ENCODE results near the gene AMN. TPM values are rescaled to one million over a fixed set of nuclear protein-coding genes. Genes with fewer than 3 reads are reported as not detected.

The AMN gene
- total RNA-seq, 1 donor from 2014 or later, result not detected

DNA sequence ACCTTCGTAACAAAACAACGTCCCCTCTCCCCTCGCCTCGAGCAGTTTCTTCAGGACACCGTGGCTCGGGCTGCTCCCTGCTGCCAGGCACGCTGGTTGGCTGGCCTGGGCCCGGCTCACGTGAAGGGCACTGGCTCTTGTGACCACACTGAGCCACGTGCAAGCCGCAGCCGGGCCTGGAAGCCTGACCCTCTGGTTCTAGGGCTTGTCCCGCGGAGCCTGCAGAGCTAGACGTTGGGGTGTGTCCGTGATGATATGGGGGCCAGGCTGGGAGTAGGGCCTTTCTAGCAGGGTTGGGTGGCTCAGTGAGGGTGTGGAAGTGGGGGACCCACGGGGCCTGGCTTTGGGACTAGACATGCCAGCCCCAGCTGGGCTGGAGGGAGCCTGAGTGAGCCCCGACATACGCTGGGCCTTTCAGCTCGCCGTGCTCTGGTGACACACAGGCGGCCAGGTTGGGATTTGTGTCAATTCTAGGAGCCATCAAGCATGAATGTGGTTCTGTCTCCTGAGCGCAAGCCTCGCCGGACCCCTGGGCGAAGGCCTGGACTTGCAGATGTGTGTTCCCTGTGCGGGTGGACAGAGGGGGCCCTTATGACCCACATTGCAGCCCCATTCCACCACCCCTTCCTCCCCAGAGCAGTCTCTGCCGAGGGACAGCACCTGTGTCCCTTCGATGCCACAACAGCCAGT lies 13.6 kb upstream of the AMN start:
- Mint-ChIP-seq H3K27ac (ENCODE audit: unreplicated experiment) (no peak overlapping the region), H3K9me3 (ENCODE audit: unreplicated experiment) (no peaks in the 10 kb centered on the region), H3K36me3 (ENCODE audit: low read depth, unreplicated experiment) (peaks cover 26% of the 10 kb centered on the region), H3K4me1 (ENCODE audit: unreplicated experiment) (no peaks in the 10 kb centered on the region), H3K27me3 (ENCODE audit: unreplicated experiment) (peaks cover 13% of the 10 kb centered on the region), H3K4me3 (ENCODE audit: unreplicated experiment) (no peak overlapping the region)
- DNase-seq (ENCODE audit: low spot score), result no peak
- no peak for TF ChIP-seq CTCF (IDR thresholded peaks at IDR 0.05; ENCODE audit: unreplicated experiment)

DNA sequence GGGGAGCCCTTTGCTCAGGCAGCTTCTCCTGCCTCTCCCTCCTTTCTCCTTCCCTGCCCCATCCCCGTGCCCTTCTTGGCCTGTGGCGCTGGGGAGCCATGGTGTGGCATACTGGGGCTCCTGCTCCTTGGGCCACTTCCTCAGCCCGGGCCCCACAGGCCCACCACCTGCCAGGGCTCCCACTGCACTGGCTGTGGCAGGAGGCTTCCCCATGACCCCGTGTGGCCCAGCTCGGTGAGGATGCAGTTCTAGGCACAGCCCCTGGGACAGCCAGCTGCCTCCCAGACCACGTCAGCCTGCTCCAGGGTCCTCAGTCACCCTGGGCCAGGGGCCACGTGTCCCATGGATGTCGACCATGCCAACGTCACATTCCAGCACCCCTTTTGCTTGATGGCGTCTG lies 13.0 kb upstream of the AMN start:
- no peaks in the 10 kb centered on the region for H3K4me1 Mint-ChIP-seq (ENCODE audit: unreplicated experiment)
- DNase-seq (ENCODE audit: low spot score), result no peak
- no peak overlapping the region for H3K27ac Mint-ChIP-seq (ENCODE audit: unreplicated experiment)
- no peaks in the 10 kb centered on the region for H3K9me3 Mint-ChIP-seq (ENCODE audit: unreplicated experiment)
- H3K4me3 Mint-ChIP-seq (ENCODE audit: unreplicated experiment), result no peak overlapping the region
- TF ChIP-seq CTCF (IDR thresholded peaks at IDR 0.05; ENCODE audit: unreplicated experiment), result no peak
- H3K27me3 Mint-ChIP-seq (ENCODE audit: unreplicated experiment), result peaks cover 13% of the 10 kb centered on the region
- peaks cover 26% of the 10 kb centered on the region for H3K36me3 Mint-ChIP-seq (ENCODE audit: low read depth, unreplicated experiment)

DNA sequence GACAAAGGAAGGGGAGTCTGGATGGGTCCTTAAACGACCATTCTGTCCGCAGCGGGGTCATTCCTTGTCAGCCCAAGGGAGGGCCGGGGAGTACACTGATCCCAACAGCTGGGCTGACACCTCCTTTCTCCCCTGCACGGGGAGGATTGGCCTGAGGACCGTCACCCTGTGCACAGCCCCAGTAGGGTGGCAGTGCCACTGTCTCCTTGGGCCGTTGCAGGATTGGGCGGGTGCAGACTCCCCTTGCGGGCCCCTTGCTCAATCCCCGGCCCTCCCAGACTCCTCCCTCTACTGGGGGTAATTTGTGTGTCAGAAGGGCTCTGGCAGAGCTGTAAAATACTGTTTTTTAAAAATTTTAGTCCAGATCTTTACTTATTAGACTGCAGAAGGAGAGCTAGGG lies 12.6 kb upstream of the AMN start:
- Mint-ChIP-seq H3K27ac (ENCODE audit: unreplicated experiment) (no peak overlapping the region), H3K9me3 (ENCODE audit: unreplicated experiment) (no peaks in the 10 kb centered on the region)

DNA sequence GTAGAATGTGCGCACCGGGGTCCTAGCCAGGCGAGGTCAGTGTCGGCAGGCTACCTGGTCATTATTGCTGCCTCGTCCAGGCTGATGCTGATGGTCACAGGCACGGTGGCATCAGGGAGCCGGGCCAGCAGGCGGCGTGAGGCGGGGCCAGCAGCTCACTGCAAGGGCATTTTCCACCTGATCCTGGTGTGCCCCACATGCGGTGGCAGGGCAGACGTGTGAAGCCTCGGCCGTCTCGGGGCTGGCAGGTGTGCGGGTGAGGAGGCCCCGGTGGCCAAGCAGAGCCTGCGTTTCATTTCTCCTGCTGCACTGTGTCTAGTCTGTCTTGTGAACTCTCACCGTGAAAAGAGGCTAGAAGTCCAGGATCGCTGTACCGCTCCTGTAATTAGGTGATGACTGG lies 12.0 kb upstream of the AMN start:
- H3K36me3 Mint-ChIP-seq (ENCODE audit: low read depth, unreplicated experiment), result peaks cover 23% of the 10 kb centered on the region
- no peaks in the 10 kb centered on the region for H3K9me3 Mint-ChIP-seq (ENCODE audit: unreplicated experiment)
- no peak for DNase-seq (ENCODE audit: low spot score)
- no peaks in the 10 kb centered on the region for H3K4me1 Mint-ChIP-seq (ENCODE audit: unreplicated experiment)
- TF ChIP-seq CTCF (IDR thresholded peaks at IDR 0.05; ENCODE audit: unreplicated experiment), result no peak
- H3K4me3 Mint-ChIP-seq (ENCODE audit: unreplicated experiment), result no peak overlapping the region
- H3K27me3 Mint-ChIP-seq (ENCODE audit: unreplicated experiment), result peaks cover 13% of the 10 kb centered on the region
- no peak overlapping the region for H3K27ac Mint-ChIP-seq (ENCODE audit: unreplicated experiment)

More for the DNA sequence above, 12.6 kb upstream of the AMN start:
- H3K4me3 Mint-ChIP-seq (ENCODE audit: unreplicated experiment), result no peak overlapping the region
- no peak for DNase-seq (ENCODE audit: low spot score)
- no peaks in the 10 kb centered on the region for H3K4me1 Mint-ChIP-seq (ENCODE audit: unreplicated experiment)
- H3K27me3 Mint-ChIP-seq (ENCODE audit: unreplicated experiment), result peaks cover 13% of the 10 kb centered on the region
- TF ChIP-seq CTCF (IDR thresholded peaks at IDR 0.05; ENCODE audit: unreplicated experiment), result no peak
- H3K36me3 Mint-ChIP-seq (ENCODE audit: low read depth, unreplicated experiment), result peaks cover 26% of the 10 kb centered on the region

DNA sequence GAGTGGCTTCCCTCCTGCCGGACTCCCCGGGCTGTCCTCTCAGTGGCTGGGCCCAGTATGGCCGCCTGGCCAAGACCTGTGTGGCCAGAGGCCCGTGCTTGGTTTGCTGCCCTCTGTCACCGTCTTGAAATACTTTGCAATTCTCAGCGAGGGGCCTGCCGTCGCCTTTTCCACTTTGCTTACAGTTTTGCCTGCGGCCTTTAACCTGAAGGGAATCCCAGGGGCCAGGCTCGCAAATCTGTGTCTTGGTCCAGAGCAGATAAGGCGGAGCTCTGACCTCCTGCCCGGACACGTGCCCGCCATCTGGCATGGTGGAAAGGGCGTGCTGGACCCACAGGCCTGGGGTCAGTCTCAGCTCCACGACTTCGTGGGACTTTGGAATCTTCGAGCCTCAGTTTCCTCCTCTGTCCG lies 10.9 kb upstream of the AMN start:
- Mint-ChIP-seq H3K27ac (ENCODE audit: unreplicated experiment) (no peak overlapping the region), H3K9me3 (ENCODE audit: unreplicated experiment) (no peaks in the 10 kb centered on the region), H3K36me3 (ENCODE audit: low read depth, unreplicated experiment) (peaks cover 15% of the 10 kb centered on the region), H3K4me3 (ENCODE audit: unreplicated experiment) (no peak overlapping the region), H3K4me1 (ENCODE audit: unreplicated experiment) (no peaks in the 10 kb centered on the region), H3K27me3 (ENCODE audit: unreplicated experiment) (peaks cover 13% of the 10 kb centered on the region)
- DNase-seq (ENCODE audit: low spot score), result no peak
- no peak for TF ChIP-seq CTCF (IDR thresholded peaks at IDR 0.05; ENCODE audit: unreplicated experiment)
